Upper lobe of left lung (tissue), 6 donors: ENCODE measurements around the gene PPP4R3B. TPM values are rescaled to one million over a fixed set of nuclear protein-coding genes. Genes with fewer than 3 reads are reported as not detected.
A peak's percentile ranks its signal among the peaks of the same experiment; 100 is the strongest.

Source experiments
- ATAC-seq, 2 donors: fragments of 200-7000 bp; cut with Tn5 transposase; one replicate each; pipeline ENCODE4 v1.9.1; 2022; ENCODE audit warnings: mild to moderate bottlenecking in 2 of 2, moderate library complexity in 2 of 2; ENCODE audit not compliant: low FRiP score in 2 of 2
- DNase-seq, 2 donors: peaks; one replicate each; pipeline ENCODE4 v3.0.0-alpha.2; 2019 to 2020
- H3K27ac ChIP-seq, 4 donors: fragments of 200-600 bp; sonication (generic); one replicate each; pipeline ENCODE4 v1.5.1; 2016 to 2019
- H3K27me3 ChIP-seq, 4 donors: fragments of 200-600 bp; sonication (generic); one replicate each; pipeline ENCODE4 v1.5.1; 2017 to 2019
- H3K36me3 ChIP-seq, 4 donors: fragments of 200-600 bp; sonication (generic); one replicate each; pipeline ENCODE4 v1.5.1; 2016 to 2019
- H3K4me1 ChIP-seq, 4 donors: fragments of 200-600 bp; sonication (generic); one replicate each; pipeline ENCODE4 v1.5.1; 2018 to 2019
- H3K4me3 ChIP-seq, 4 donors: fragments of 200-600 bp; sonication (generic); one replicate each; pipeline ENCODE4 v1.5.1; 2017 to 2019; ENCODE audit warnings: mild to moderate bottlenecking in 2 of 4, moderate library complexity in 1 of 4
- H3K9me3 ChIP-seq, 4 donors: fragments of 200-600 bp; sonication (generic); one replicate each; pipeline ENCODE4 v1.5.1; 2018 to 2019
- CTCF ChIP-seq, 6 experiments: fragments of 450-650 bp in 4 of 6; fragments of 200-600 bp in 2 of 6; sonication (generic) in 2 of 6; IDR thresholded peaks; one replicate each; pipeline ENCODE4 v1.5.1; 2016 to 2019; ENCODE audit warnings: antibody characterized with exemption in 6 of 6
- EP300 ChIP-seq, 4 donors: sonication (generic); formaldehyde crosslinking; IDR thresholded peaks; one replicate each; pipeline ENCODE4 v1.5.1; 2017; ENCODE audit warnings: antibody characterized with exemption in 4 of 4, control low read depth in 2 of 4
- POLR2A ChIP-seq, 4 donors: fragments of 450-650 bp; IDR thresholded peaks; one replicate each; pipeline ENCODE4 v1.5.1; 2016 to 2017; ENCODE audit warnings: antibody characterized with exemption in 4 of 4, mild to moderate bottlenecking in 2 of 4
- POLR2AphosphoS5 ChIP-seq, 2 donors: sonication (generic); formaldehyde crosslinking; IDR thresholded peaks; one replicate each; pipeline ENCODE4 v1.5.1; 2017; ENCODE audit warnings: antibody characterized with exemption in 2 of 2
- WGBS, 2 donors: methylation state at CpG; one replicate each; pipeline ENCODE4 v1.1.5; 2017 to 2018; 5-methylcytosine and 5-hydroxymethylcytosine counted together
- total RNA-seq, 6 donors: library from RNA; depleted of rRNA in 4 of 6; stranded (reverse); fragments of >200 nt in 4 of 6; gene quantifications; one replicate each; pipeline versions ENCODE4 v1.1.0 to v1.2.1, GENCODE V29; 2016 to 2021
- donor health status: DM: no; HTN: no; CAD: no; lungs with moderate emphysema.
- donor health status: DM: no; HTN: yes; CAD: no; lungs with severe emphysema.

The PPP4R3B gene
- total RNA-seq, 6 donors from 2014 or later: 37.2 to 117 (median 53.7) TPM

GRCh38 chr2:55618275-55619055 lies 1.0 kb upstream of the PPP4R3B start:
- H3K4me1 ChIP-seq: peaks cover 31 to 62% (median 43%) of the 10 kb centered on the region in 4 donors

DNA sequence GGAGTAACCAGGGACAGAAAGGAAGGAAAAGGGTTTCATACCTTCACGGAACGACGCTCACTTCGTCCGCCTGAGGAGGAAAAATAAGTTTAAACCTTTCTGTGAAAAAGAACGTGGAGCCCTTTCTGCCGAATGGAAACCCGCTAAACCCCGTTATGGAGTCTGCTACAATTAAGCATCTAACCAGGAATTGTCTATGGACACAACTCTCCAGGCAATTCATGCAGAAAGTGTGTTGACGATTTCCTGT lies 528 bp upstream of the PPP4R3B start:
- DNase-seq (no peak), ATAC-seq (no peak)
- Histone ChIP-seq H3K4me1 (peaks cover 31 to 57% (median 43%) of the 10 kb centered on the region in 4 donors), H3K27ac (peak overlapping the region; percentile 96 to 99 (median 98)), H3K27me3 (no peaks in the 10 kb centered on the region), H3K36me3 (peaks cover 0 to 25% (median 5%) of the 10 kb centered on the region in 4 donors), H3K4me3 (peak overlapping the region; percentile 76 to 95 (median 94)), H3K9me3 (no peaks in the 10 kb centered on the region)
- 0 to 1% methylated on average over 10 of the region's 10 CpGs for WGBS, 2 donors
- TF ChIP-seq POLR2AphosphoS5 (IDR thresholded peaks at IDR 0.05): no peak
- peak in 1 of 4 donors; percentile 50 for TF ChIP-seq POLR2A (IDR thresholded peaks at IDR 0.05)
- no peak for TF ChIP-seq CTCF (IDR thresholded peaks at IDR 0.05)
- TF ChIP-seq EP300 (IDR thresholded peaks at IDR 0.05): peak in 1 of 4 donors; percentile 17

More at GRCh38 chr2:55618275-55619055, 1.0 kb upstream of the PPP4R3B start:
- TF ChIP-seq EP300 (IDR thresholded peaks at IDR 0.05) (no peak), POLR2A (IDR thresholded peaks at IDR 0.05) (peak in 2 of 4 donors; percentile 26 to 33), POLR2AphosphoS5 (IDR thresholded peaks at IDR 0.05) (peak; percentile 16 to 66)
- H3K36me3 ChIP-seq: peaks cover 0 to 25% (median 5%) of the 10 kb centered on the region in 4 donors
- H3K27ac ChIP-seq: peak overlapping the region; percentile 96 to 99 (median 98)
- H3K4me3 ChIP-seq: peak overlapping the region; percentile 76 to 95 (median 94)
- DNase-seq: peak in 1 of 2 donors; percentile 60
- 0 to 1% methylated on average over 32 of the region's 32 CpGs for WGBS, 2 donors
- no peaks in the 10 kb centered on the region for H3K9me3 ChIP-seq
- no peaks in the 10 kb centered on the region for H3K27me3 ChIP-seq
- peak; percentile 54 to 69 for ATAC-seq

- peak in 1 of 2 donors; percentile 36 for DNase-seq
- peaks cover 31 to 46% (median 39%) of the 10 kb centered on the region in 4 donors for H3K4me1 ChIP-seq
These were observed 759 bp downstream of the PPP4R3B start for GRCh38 chr2:55616551-55617174.

DNA sequence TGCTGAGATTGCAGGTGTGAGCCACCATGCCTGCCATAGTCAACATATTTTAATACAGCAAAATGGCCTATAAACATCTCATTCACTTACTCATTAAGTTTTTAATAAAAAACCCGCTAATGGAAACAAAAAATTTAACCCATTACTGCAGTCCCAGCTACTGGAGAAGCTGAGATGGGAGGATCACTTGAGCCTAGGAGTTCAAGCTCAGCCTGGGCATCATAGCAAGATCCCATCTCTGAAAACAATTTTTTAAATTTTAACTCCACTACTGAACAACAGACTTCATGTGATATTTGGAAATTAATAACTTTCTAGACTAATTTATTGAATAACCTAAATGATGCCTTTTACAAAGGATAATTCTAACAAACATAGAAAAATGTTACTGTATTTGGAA lies 5.4 kb downstream of the PPP4R3B start:
- Histone ChIP-seq H3K4me3 (no peak overlapping the region), H3K4me1 (peaks cover 11 to 29% (median 21%) of the 10 kb centered on the region in 4 donors), H3K36me3 (peaks cover 0 to 47% (median 21%) of the 10 kb centered on the region in 4 donors), H3K9me3 (no peaks in the 10 kb centered on the region), H3K27me3 (no peaks in the 10 kb centered on the region), H3K27ac (no peak overlapping the region)
- WGBS, 2 donors: 89 to 97% methylated on average over 1 of the region's 1 CpG
- no peak for DNase-seq
- TF ChIP-seq CTCF (IDR thresholded peaks at IDR 0.05) (no peak), POLR2A (IDR thresholded peaks at IDR 0.05) (no peak), POLR2AphosphoS5 (IDR thresholded peaks at IDR 0.05) (no peak), EP300 (IDR thresholded peaks at IDR 0.05) (no peak)
- no peak for ATAC-seq

More at GRCh38 chr2:55616551-55617174, 759 bp downstream of the PPP4R3B start:
- peaks cover 0 to 35% (median 18%) of the 10 kb centered on the region in 4 donors for H3K36me3 ChIP-seq
- 0 to 1% methylated on average over 23 to 24 of the region's 24 CpGs for WGBS, 2 donors
- no peaks in the 10 kb centered on the region for H3K27me3 ChIP-seq
- ATAC-seq: peak; percentile 12 to 16
- peak overlapping the region; percentile 50 to 95 (median 94) for H3K4me3 ChIP-seq
- H3K9me3 ChIP-seq: no peaks in the 10 kb centered on the region
- TF ChIP-seq POLR2AphosphoS5 (IDR thresholded peaks at IDR 0.05) (peak in 1 of 2 donors; percentile 24), CTCF (IDR thresholded peaks at IDR 0.05) (no peak), POLR2A (IDR thresholded peaks at IDR 0.05) (peak in 1 of 4 donors; percentile 36)
- H3K27ac ChIP-seq: peak overlapping the region; percentile 96 to 99 (median 98)
